Activated B cell treated with CpG ODN at 0.5 μM for 24 hours (primary cell): ENCODE results near the gene FAM135A. TPM values are rescaled to one million over a fixed set of nuclear protein-coding genes. Genes with fewer than 3 reads are reported as not detected.
"Not testable (repeated sequence)": the region's sequence is repeated elsewhere in the genome, so short reads cannot be mapped to it uniquely, and the experiment has no call there.

Experiments used
- ATAC-seq: fragments of 200-7000 bp; cut with Tn5 transposase; one replicate; pipeline ENCODE4 v1.10.0; 2021; ENCODE audit warnings: low read depth, mild to moderate bottlenecking, moderate library complexity
- CTCF ChIA-PET: fragments of 350-600 bp; sonication (Branson Sonifier 250); formaldehyde crosslinking; loops from one replicate; lab custom pipeline; 2021; ENCODE audit warnings: antibody characterized with exemption; lab: Charles Lee
- POLR2A ChIA-PET: fragments of 350-600 bp; sonication (Branson Sonifier 250); formaldehyde crosslinking; loops from one replicate; lab custom pipeline; 2021; ENCODE audit warnings: antibody characterized with exemption; lab: Charles Lee
- DNase-seq: peaks from one replicate; pipeline ENCODE4 v3.0.0; 2022
- H3K27ac Mint-ChIP-seq: one replicate; pipeline ENCODE4 v1.8.0; 2020; ENCODE audit warnings: mixed read lengths
- H3K27me3 Mint-ChIP-seq: one replicate; pipeline ENCODE4 v1.8.0; 2021; ENCODE audit warnings: mixed read lengths
- H3K36me3 Mint-ChIP-seq: one replicate; pipeline ENCODE4 v1.8.0; 2021; ENCODE audit warnings: low read depth, mixed read lengths
- H3K4me1 Mint-ChIP-seq: one replicate; pipeline ENCODE4 v1.8.0; 2021; ENCODE audit warnings: mixed read lengths
- H3K4me3 Mint-ChIP-seq: one replicate; pipeline ENCODE4 v1.8.0; 2020; ENCODE audit warnings: mild to moderate bottlenecking, mixed read lengths
- H3K9me3 Mint-ChIP-seq: one replicate; pipeline ENCODE4 v1.8.0; 2020; ENCODE audit warnings: mixed read lengths
- intact Hi-C: fragments of 100-400 bp; cut with micrococcal nuclease; formaldehyde crosslinking; loops from one replicate; pipeline ENCODE4 v1.15.1; 2024
- total RNA-seq: library from RNA; stranded (reverse); gene quantifications from 2 replicates; pipeline ENCODE4 v1.2.3, GENCODE V29; 2022
- TF ChIP-seq, protein P1 (sequence below): fragments of 200-600 bp; IDR thresholded peaks from one replicate; pipeline ENCODE4 v1.8.0; 2022; ENCODE audit warnings: antibody characterized with exemption, mild to moderate bottlenecking

FAM135A gene
- total RNA-seq, 1 donor from 2014 or later, result 18.2 TPM

DNA sequence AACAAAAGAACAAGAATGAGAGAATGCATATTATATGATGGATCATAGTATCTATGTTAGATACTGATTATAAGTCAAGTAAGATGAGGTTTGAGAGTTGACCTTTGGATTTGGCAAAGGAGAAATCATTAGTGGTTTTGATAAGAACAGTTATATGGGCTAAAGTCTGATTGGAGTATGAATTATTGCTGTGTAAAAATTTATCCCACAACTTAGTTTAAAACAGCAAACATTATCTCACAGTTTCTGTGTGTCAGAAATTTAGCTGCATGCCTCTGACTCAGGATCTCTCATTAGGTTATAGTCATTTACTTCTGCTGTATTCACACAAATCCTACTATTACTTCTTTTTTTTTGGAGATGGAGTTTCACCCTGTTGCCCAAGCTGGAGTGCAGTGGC is 56.7 kb downstream of the FAM135A start:
- TF ChIP-seq, protein P1, sequence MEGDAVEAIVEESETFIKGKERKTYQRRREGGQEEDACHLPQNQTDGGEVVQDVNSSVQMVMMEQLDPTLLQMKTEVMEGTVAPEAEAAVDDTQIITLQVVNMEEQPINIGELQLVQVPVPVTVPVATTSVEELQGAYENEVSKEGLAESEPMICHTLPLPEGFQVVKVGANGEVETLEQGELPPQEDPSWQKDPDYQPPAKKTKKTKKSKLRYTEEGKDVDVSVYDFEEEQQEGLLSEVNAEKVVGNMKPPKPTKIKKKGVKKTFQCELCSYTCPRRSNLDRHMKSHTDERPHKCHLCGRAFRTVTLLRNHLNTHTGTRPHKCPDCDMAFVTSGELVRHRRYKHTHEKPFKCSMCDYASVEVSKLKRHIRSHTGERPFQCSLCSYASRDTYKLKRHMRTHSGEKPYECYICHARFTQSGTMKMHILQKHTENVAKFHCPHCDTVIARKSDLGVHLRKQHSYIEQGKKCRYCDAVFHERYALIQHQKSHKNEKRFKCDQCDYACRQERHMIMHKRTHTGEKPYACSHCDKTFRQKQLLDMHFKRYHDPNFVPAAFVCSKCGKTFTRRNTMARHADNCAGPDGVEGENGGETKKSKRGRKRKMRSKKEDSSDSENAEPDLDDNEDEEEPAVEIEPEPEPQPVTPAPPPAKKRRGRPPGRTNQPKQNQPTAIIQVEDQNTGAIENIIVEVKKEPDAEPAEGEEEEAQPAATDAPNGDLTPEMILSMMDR, result no peak
- no peaks in the 10 kb centered on the region for H3K27me3 Mint-ChIP-seq
- intact Hi-C loops, result no loop called here
- H3K9me3 Mint-ChIP-seq, result peaks cover 5% of the 10 kb centered on the region
- H3K36me3 Mint-ChIP-seq, result peaks cover 50% of the 10 kb centered on the region
- no peak overlapping the region for H3K4me3 Mint-ChIP-seq
- no peak for ATAC-seq
- ChIA-PET CTCF (no interaction called here), POLR2A (no interaction called here)
- no peak for DNase-seq
- H3K27ac Mint-ChIP-seq, result no peak overlapping the region
- no peaks in the 10 kb centered on the region for H3K4me1 Mint-ChIP-seq

DNA sequence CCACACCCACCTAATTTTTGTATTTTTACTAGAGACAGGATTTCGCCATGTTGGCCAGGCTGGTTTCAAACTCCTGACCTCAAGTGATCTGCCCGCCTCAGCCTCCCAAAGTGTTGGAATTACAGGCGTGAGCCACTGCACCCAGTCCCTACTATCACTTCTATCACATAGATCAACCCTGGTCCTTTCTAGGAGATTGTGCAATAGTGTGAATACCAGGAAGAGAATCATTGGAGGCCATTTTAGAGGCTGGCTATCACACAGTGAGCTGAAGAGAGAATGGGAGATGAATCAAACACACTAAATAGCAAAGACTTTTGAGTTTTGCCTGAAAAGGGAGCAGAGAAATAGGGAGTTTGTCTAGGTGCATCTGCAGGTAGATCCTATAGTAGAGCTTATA is 57.2 kb downstream of the FAM135A start:
- H3K27me3 Mint-ChIP-seq, CTCF ChIA-PET, ATAC-seq, intact Hi-C loops, H3K9me3 Mint-ChIP-seq, H3K27ac Mint-ChIP-seq, DNase-seq, POLR2A ChIA-PET, H3K4me3 Mint-ChIP-seq, H3K4me1 Mint-ChIP-seq: not testable (repeated sequence)
- H3K36me3 Mint-ChIP-seq, result peaks cover 49% of the 10 kb centered on the region

DNA sequence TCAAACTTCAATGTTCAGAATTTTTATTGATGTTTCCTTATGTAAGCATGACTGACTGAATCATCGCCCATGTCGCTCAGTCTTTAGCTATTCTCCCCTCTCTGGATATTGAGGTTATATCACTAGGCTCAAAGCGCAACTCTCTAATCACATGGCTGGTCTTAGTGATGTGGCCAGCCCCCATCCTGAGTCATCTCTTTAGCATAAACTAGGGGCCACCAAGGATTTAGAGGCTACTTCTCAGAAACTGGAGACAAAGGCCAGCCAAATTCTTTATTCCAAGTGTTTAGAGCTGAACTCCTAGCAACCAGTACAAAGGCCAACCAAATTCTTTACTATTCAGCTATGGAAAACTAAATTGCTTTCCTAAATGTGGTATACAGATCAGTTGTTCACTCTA is 61.4 kb downstream of the FAM135A start:
- Mint-ChIP-seq H3K9me3 (peaks cover 3% of the 10 kb centered on the region), H3K27ac (no peak overlapping the region), H3K36me3 (peaks cover 57% of the 10 kb centered on the region), H3K4me3 (no peak overlapping the region), H3K27me3 (no peaks in the 10 kb centered on the region), H3K4me1 (no peaks in the 10 kb centered on the region)
- TF ChIP-seq, protein P1, result no peak
- intact Hi-C loops, result no loop called here
- ATAC-seq (no peak), DNase-seq (no peak)
- POLR2A ChIA-PET, result no interaction called here
- CTCF ChIA-PET, result no interaction called here

DNA sequence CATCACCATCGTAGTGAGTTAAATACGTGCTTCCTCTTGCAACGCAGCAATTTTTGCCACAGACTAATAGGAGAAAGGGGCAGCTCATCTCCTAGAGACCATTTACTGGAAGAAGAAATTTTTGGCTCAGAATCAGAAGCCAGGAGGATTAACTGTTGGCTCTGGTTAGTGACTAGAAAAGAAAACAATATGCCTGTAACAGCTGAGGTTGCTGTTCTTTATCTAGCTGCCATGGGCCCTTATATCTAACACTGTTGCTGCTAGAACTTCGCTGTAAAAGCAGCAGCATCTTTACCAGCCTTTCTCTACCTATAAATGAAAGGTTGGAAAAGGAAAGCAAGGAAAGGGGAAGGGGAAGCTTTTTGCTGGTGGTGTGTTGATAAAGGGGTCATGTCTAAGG is 65.9 kb downstream of the FAM135A start:
- Mint-ChIP-seq H3K4me1 (no peaks in the 10 kb centered on the region), H3K27ac (no peak overlapping the region), H3K36me3 (peaks cover 40% of the 10 kb centered on the region), H3K9me3 (peaks cover 3% of the 10 kb centered on the region), H3K4me3 (no peak overlapping the region), H3K27me3 (no peaks in the 10 kb centered on the region)
- DNase-seq, result no peak
- ChIA-PET POLR2A (no interaction called here), CTCF (no interaction called here)
- no peak for ATAC-seq
- intact Hi-C loops, result no loop called here
- TF ChIP-seq, protein P1, result no peak

DNA sequence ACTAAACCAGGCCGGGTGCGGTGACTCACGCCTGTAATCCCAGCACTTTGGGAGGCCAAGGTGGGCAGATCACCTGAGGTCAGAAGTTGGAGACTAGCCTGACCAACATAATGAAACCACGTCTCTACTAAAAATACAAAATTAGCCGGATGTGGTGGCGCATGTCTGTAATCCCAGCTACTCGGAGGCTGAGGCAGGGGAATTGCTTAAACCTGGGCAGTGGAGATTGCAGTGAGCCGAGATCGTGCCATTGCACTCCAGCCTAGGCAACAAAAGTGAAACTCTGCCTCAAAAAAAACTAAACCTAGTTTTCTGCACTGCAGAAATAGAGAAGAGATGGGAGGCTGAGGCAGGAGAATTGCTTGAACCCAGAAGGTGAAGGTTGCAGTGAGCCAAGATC is 73.3 kb downstream of the FAM135A start:
- H3K9me3 Mint-ChIP-seq, H3K4me3 Mint-ChIP-seq, DNase-seq, H3K27me3 Mint-ChIP-seq, H3K27ac Mint-ChIP-seq, intact Hi-C loops, ATAC-seq, H3K4me1 Mint-ChIP-seq, POLR2A ChIA-PET, CTCF ChIA-PET: not testable (repeated sequence)
- H3K36me3 Mint-ChIP-seq, result peaks cover 16% of the 10 kb centered on the region

DNA sequence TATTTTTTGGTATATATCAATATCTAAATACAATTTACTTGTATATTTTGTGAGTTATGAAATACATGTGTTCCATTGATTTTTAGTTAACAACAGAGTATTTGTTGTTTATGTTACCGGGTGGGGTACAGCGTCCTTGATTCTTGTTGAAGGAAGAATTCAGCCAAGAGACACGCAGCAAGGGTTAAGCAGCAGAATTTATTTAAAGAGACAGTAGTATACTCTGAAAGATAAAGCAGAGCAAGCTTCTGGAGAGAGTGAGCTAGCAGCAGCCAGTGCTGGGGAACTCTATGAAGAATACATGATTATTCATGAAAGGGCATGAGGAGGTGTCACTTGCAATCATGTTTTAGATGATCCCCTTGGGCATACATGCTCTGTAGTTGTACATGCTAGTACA is 76.1 kb downstream of the FAM135A start:
- H3K9me3 Mint-ChIP-seq, result no peaks in the 10 kb centered on the region
- no peak overlapping the region for H3K4me3 Mint-ChIP-seq
- intact Hi-C loops, result no loop called here
- ChIA-PET POLR2A (no interaction called here), CTCF (no interaction called here)
- DNase-seq (no peak), ATAC-seq (no peak)
- H3K27me3 Mint-ChIP-seq, result no peaks in the 10 kb centered on the region
- H3K27ac Mint-ChIP-seq, result no peak overlapping the region
- no peaks in the 10 kb centered on the region for H3K4me1 Mint-ChIP-seq
- TF ChIP-seq, protein P1, result no peak
- H3K36me3 Mint-ChIP-seq, result peaks cover 11% of the 10 kb centered on the region
